OCI-LY7 (cell line): ENCODE data around the gene OSCP1. TPM values are rescaled to one million over a fixed set of nuclear protein-coding genes. Genes with fewer than 3 reads are reported as not detected.

Experiments
- BruUV-seq: library from RNA; stranded (reverse); fragments of 400-500 nt; replicated peaks from 2 replicates; lab custom pipeline; 2021; lab: Mats Ljungman, UMichigan
- CTCF ChIA-PET: fragments of 300-600 bp; sonication (Branson Sonifier 250); formaldehyde crosslinking; loops from one replicate; lab custom pipeline; 2022; ENCODE audit warnings: antibody characterized with exemption; ENCODE audit not compliant: unreplicated experiment; lab: Charles Lee
- POLR2A ChIA-PET: fragments of 300-600 bp; sonication (Branson Sonifier 250); formaldehyde crosslinking; loops from one replicate; lab custom pipeline; 2022; ENCODE audit warnings: antibody characterized with exemption; lab: Charles Lee
- DNase-seq: peaks from one replicate; pipeline ENCODE4 v3.0.0-alpha.2; 2015; ENCODE audit warnings: low spot score
- H2AFZ ChIP-seq: fragments of 200-600 bp; sonication (generic), shearing (Covaris generic); 2 replicates; pipeline ENCODE4 v1.6.1; 2014; ENCODE audit warnings: mild to moderate bottlenecking, antibody characterized with exemption, low read length, moderate library complexity
- H3K27ac ChIP-seq: fragments of 200-600 bp; sonication (generic); 2 replicates; pipeline ENCODE4 v1.5.1; 2014; ENCODE audit warnings: mixed run types, low read depth, mild to moderate bottlenecking, moderate library complexity, low read length, inconsistent platforms; ENCODE audit not compliant: poor library complexity, severe bottlenecking
- H3K36me3 ChIP-seq: fragments of 200-600 bp; sonication (generic); 2 replicates; pipeline ENCODE4 v1.6.1; 2014; ENCODE audit warnings: mild to moderate bottlenecking, antibody characterized with exemption, low read length, moderate library complexity, mixed read lengths; ENCODE audit not compliant: insufficient read depth
- H3K4me1 ChIP-seq: fragments of 200-600 bp; sonication (generic); 2 replicates; pipeline ENCODE4 v1.5.1; 2014; ENCODE audit warnings: mild to moderate bottlenecking, low read length; ENCODE audit not compliant: insufficient read depth, poor library complexity, severe bottlenecking
- H3K4me2 ChIP-seq: fragments of 200-600 bp; sonication (generic); 2 replicates; pipeline ENCODE4 v1.6.1; 2014; ENCODE audit warnings: mild to moderate bottlenecking, low read length
- H3K4me3 ChIP-seq: fragments of 200-600 bp; sonication (generic); 2 replicates; pipeline ENCODE4 v1.5.1; 2014; ENCODE audit warnings: mild to moderate bottlenecking, low read depth, low read length; ENCODE audit not compliant: poor library complexity, severe bottlenecking
- H3K79me2 ChIP-seq: fragments of 200-600 bp; sonication (generic); 2 replicates; pipeline ENCODE4 v1.6.1; 2016; ENCODE audit warnings: low read depth, mild to moderate bottlenecking, low read length, moderate library complexity, mixed read lengths; ENCODE audit not compliant: insufficient read depth
- H3K9me2 ChIP-seq: fragments of 200-600 bp; sonication (generic); 2 replicates; pipeline ENCODE4 v1.6.1; 2016; ENCODE audit warnings: mild to moderate bottlenecking, low read length, mixed read lengths; ENCODE audit not compliant: insufficient read depth
- H3K9me3 ChIP-seq: fragments of 200-600 bp; sonication (generic); 2 replicates; pipeline ENCODE4 v1.6.1; 2014; ENCODE audit warnings: mild to moderate bottlenecking, mixed run types, low read length, mixed read lengths
- H4K20me1 ChIP-seq: fragments of 200-600 bp; sonication (generic); 2 replicates; pipeline ENCODE4 v1.6.1; 2014; ENCODE audit warnings: mild to moderate bottlenecking, antibody characterized with exemption, low read length, moderate library complexity, mixed read lengths; ENCODE audit not compliant: insufficient read depth
- EZH2phosphoT487 ChIP-seq: fragments of 200-600 bp; sonication (generic); IDR thresholded peaks from 2 replicates; pipeline ENCODE4 v1.6.1; 2018; ENCODE audit warnings: low read depth, borderline replicate concordance, mild to moderate bottlenecking, mixed run types, antibody characterized with exemption, low read length, moderate library complexity, mixed read lengths
- intact Hi-C: fragments of 100-400 bp; cut with micrococcal nuclease; formaldehyde crosslinking; loops from one replicate; pipeline ENCODE4 v1.10.0; 2022; ENCODE audit not compliant: unreplicated experiment
- total RNA-seq, 2 experiments: library from RNA; depleted of rRNA in 1 of 2; stranded (reverse); fragments of >200 nt in 1 of 2; shearing (Covaris generic) in 1 of 2; gene quantifications; 2 replicates each; pipeline ENCODE4 v1.2.3, GENCODE V29; 2014 to 2022
- TF ChIP-seq, protein P1 (sequence below): fragments of 200-600 bp; sonication (generic); conservative IDR thresholded peaks from 2 replicates; pipeline ENCODE4 v1.5.1; 2014; ENCODE audit warnings: mild to moderate bottlenecking, antibody characterized with exemption, low read length, moderate library complexity, mixed read lengths

The OSCP1 gene
- total RNA-seq, 2 experiments from 2014 or later: 0.82 to 3.5 TPM

DNA sequence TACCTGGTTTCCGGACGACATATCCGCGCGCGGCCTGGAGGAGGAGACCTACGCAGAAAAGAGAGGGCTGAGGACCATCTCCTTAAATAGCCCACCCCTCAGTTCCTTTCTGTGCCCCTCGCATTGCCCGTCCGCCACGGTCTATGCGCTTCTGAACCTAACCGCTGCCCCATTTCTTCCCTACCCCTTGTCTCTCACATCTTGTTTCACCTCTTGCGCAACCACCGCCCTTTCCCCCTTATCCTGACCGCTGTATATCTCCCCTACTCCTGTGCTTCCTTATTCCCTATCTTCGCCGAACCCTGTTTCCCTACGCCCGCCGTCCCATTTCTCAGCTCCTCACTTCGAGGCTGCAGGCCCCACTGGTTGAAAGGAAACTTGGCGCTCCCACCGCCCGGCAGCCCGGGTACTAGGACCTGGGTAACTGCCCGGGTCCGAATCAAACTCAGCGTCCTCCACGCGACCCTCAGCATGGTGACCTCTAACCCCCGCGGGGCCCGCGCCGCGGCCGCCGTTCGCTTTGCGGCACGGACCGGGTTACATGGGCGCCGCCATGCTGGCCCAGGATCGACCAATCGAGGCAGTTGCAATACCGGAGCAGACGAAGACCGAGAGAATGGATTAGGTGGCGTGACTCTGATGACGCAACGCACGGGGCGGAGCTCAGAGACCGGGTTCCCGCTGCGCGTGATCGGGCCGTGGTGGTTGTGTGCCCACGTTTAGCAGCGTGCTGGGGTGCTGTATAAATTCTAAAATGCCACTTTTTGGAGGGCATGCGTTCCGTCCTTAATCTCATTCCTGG is 13.8 kb upstream of the OSCP1 start, which contains the start of gene MRPS15:
MRPS15 (minus strand) TSS at position 582 of the 802 bp plus-strand sequence; CDS start at position 473, 109 bp downstream.
- Histone ChIP-seq H3K27ac (peak within 1 kb of the TSS; percentile 60), H3K9me2 (no peaks in the 10 kb centered on the region), H3K36me3 (peaks cover 35% of the 10 kb centered on the region), H3K9me3 (no peaks in the 10 kb centered on the region), H3K4me1 (peaks cover 27% of the 10 kb centered on the region), H4K20me1 (no peaks in the 10 kb centered on the region), H2AFZ (peak within 1 kb of the TSS; percentile 77), H3K79me2 (peaks cover 25% of the 10 kb centered on the region), H3K4me3 (peak within 1 kb of the TSS; percentile 100), H3K4me2 (peak within 1 kb of the TSS; percentile 70)
- intact Hi-C loops: no loop called here
- DNase-seq: peak; percentile 95
- ChIA-PET CTCF (no interaction called here), POLR2A (interaction anchor here (0.5 to 1.1 kb wide), 4 partner anchors 12 to 1212 kb away, joined by 3 read pairs; no protein-coding TSS in a partner anchor)
- TF ChIP-seq EZH2phosphoT487: no peak
- TF ChIP-seq, protein P1, sequence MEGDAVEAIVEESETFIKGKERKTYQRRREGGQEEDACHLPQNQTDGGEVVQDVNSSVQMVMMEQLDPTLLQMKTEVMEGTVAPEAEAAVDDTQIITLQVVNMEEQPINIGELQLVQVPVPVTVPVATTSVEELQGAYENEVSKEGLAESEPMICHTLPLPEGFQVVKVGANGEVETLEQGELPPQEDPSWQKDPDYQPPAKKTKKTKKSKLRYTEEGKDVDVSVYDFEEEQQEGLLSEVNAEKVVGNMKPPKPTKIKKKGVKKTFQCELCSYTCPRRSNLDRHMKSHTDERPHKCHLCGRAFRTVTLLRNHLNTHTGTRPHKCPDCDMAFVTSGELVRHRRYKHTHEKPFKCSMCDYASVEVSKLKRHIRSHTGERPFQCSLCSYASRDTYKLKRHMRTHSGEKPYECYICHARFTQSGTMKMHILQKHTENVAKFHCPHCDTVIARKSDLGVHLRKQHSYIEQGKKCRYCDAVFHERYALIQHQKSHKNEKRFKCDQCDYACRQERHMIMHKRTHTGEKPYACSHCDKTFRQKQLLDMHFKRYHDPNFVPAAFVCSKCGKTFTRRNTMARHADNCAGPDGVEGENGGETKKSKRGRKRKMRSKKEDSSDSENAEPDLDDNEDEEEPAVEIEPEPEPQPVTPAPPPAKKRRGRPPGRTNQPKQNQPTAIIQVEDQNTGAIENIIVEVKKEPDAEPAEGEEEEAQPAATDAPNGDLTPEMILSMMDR: no peak
- BruUV-seq: no TSS peak

DNA sequence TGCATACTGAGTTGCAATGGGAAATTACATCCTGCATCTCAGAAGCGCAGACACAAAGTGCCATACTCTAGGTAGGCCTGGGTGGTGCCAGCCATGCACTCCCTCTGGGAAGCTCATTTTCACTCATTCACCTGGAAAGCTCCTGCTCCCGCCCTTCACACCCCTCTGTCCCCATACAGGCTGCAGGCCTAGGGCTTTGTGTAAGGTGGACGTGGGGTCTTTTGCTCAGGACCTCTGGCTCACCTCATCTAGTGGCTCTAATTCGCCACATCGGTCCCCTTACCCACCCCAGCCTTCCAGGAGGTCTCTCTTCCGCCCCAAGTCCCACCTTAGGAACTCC is 13.2 kb upstream of the OSCP1 start:
- peak overlapping the region; percentile 77 for H2AFZ ChIP-seq
- H3K9me2 ChIP-seq: no peaks in the 10 kb centered on the region
- TF ChIP-seq, protein P1: no peak
- TF ChIP-seq EZH2phosphoT487: no peak
- H3K9me3 ChIP-seq: no peaks in the 10 kb centered on the region
- H3K4me1 ChIP-seq: peaks cover 27% of the 10 kb centered on the region
- H3K4me3 ChIP-seq: peak overlapping the region; percentile 100
- intact Hi-C loops: no loop called here
- BruUV-seq: no TSS peak
- H3K79me2 ChIP-seq: peaks cover 25% of the 10 kb centered on the region
- H3K27ac ChIP-seq: peak overlapping the region; percentile 60
- peak overlapping the region; percentile 70 for H3K4me2 ChIP-seq
- CTCF ChIA-PET: no interaction called here
- peaks cover 41% of the 10 kb centered on the region for H3K36me3 ChIP-seq
- POLR2A ChIA-PET: no interaction called here
- no peaks in the 10 kb centered on the region for H4K20me1 ChIP-seq
- DNase-seq: peak; percentile 8

GRCh38 chr1:36458910-36459309 is 8.7 kb upstream of the OSCP1 start:
- ChIA-PET POLR2A (no interaction called here), CTCF (no interaction called here)
- H3K9me2 ChIP-seq: no peaks in the 10 kb centered on the region
- no TSS peak for BruUV-seq
- no peaks in the 10 kb centered on the region for H3K9me3 ChIP-seq
- H3K79me2 ChIP-seq: peaks cover 23% of the 10 kb centered on the region
- H4K20me1 ChIP-seq: no peaks in the 10 kb centered on the region
- H2AFZ ChIP-seq: no peak overlapping the region
- H3K4me2 ChIP-seq: no peak overlapping the region
- H3K27ac ChIP-seq: no peak overlapping the region
- no peak for TF ChIP-seq EZH2phosphoT487
- TF ChIP-seq, protein P1: no peak
- no peak overlapping the region for H3K4me3 ChIP-seq
- peaks cover 10% of the 10 kb centered on the region for H3K4me1 ChIP-seq
- peaks cover 84% of the 10 kb centered on the region for H3K36me3 ChIP-seq
- intact Hi-C loops: no loop called here
- DNase-seq: no peak
